Calu3 (cell line): Measurements from ENCODE around the gene KAT5. TPM values are rescaled to one million over a fixed set of nuclear protein-coding genes. Genes with fewer than 3 reads are reported as not detected.
"Not testable (repeated sequence)": the region's sequence is repeated elsewhere in the genome, so short reads cannot be mapped to it uniquely, and the experiment has no call there.

Source experiments
- BruUV-seq: library from RNA; stranded (reverse); fragments of 400-500 nt; replicated peaks from 2 replicates; lab custom pipeline; 2021; lab: Mats Ljungman, UMichigan
- CTCF ChIA-PET: fragments of 300-600 bp; sonication (Branson Sonifier 250); formaldehyde crosslinking; loops from one replicate; lab custom pipeline; 2022; ENCODE audit warnings: antibody characterized with exemption; lab: Charles Lee
- DNase-seq: peaks from one replicate; pipeline ENCODE4 v3.0.0; 2022
- H3K27ac Mint-ChIP-seq: one replicate; pipeline ENCODE4 v1.8.0; 2022; ENCODE audit warnings: mixed read lengths; ENCODE audit not compliant: unreplicated experiment
- H3K27me3 Mint-ChIP-seq: one replicate; pipeline ENCODE4 v1.8.0; 2022; ENCODE audit warnings: mixed read lengths; ENCODE audit not compliant: unreplicated experiment
- H3K36me3 Mint-ChIP-seq: one replicate; pipeline ENCODE4 v1.8.0; 2022; ENCODE audit warnings: mild to moderate bottlenecking, moderate library complexity, mixed read lengths; ENCODE audit not compliant: insufficient read depth, unreplicated experiment
- H3K4me1 Mint-ChIP-seq: one replicate; pipeline ENCODE4 v1.8.0; 2022; ENCODE audit warnings: mild to moderate bottlenecking, low read depth, mixed read lengths; ENCODE audit not compliant: unreplicated experiment
- H3K4me3 Mint-ChIP-seq: one replicate; pipeline ENCODE4 v1.8.0; 2022; ENCODE audit warnings: mild to moderate bottlenecking, low read depth, moderate library complexity, mixed read lengths; ENCODE audit not compliant: unreplicated experiment
- H3K9me3 Mint-ChIP-seq: one replicate; pipeline ENCODE4 v1.8.0; 2022; ENCODE audit warnings: low read depth, mixed read lengths; ENCODE audit not compliant: unreplicated experiment
- CTCF ChIP-seq: fragments of 200-600 bp; IDR thresholded peaks from one replicate; pipeline ENCODE4 v1.8.0; 2022; ENCODE audit warnings: antibody characterized with exemption; ENCODE audit not compliant: unreplicated experiment
- intact Hi-C: fragments of 100-400 bp; cut with micrococcal nuclease; formaldehyde crosslinking; loops from one replicate; pipeline ENCODE4 v1.10.0; 2022; ENCODE audit not compliant: unreplicated experiment
- total RNA-seq: library from RNA; stranded (reverse); gene quantifications from 2 replicates; pipeline ENCODE4 v1.2.3, GENCODE V29; 2022

The KAT5 gene
- total RNA-seq, 1 experiment from 2014 or later = 50.9 TPM

- Mint-ChIP-seq H3K27ac (no peak overlapping the region), H3K27me3 (no peaks in the 10 kb centered on the region), H3K9me3 (no peaks in the 10 kb centered on the region), H3K4me1 (no peaks in the 10 kb centered on the region), H3K4me3 (no peak overlapping the region), H3K36me3 (no peaks in the 10 kb centered on the region)
- DNase-seq = no peak
- BruUV-seq = no TSS peak
- TF ChIP-seq CTCF = no peak
- intact Hi-C loops = no loop called here
- CTCF ChIA-PET = no interaction called here
Measured at GRCh38 chr11:65766535-65766934, 54.5 kb downstream of the KAT5 start.

- intact Hi-C loops = no loop called here
- TF ChIP-seq CTCF = no peak
- Mint-ChIP-seq H3K36me3 (no peaks in the 10 kb centered on the region), H3K9me3 (no peaks in the 10 kb centered on the region), H3K27ac (no peak overlapping the region), H3K4me3 (no peak overlapping the region), H3K4me1 (no peaks in the 10 kb centered on the region), H3K27me3 (no peaks in the 10 kb centered on the region)
- CTCF ChIA-PET = interaction anchor here (0.6 kb wide), 2 partner anchors 78 to 243 kb away, joined by 3 read pairs; partner anchors contain the start of gene SCYL1
- BruUV-seq = no TSS peak
- no peak for DNase-seq
Measured at GRCh38 chr11:65767406-65767805, 55.4 kb downstream of the KAT5 start.

- CTCF ChIA-PET = interaction anchor here (0.6 kb wide), 2 partner anchors 77 to 243 kb away, joined by 3 read pairs; partner anchors contain the start of gene SCYL1
Measured at GRCh38 chr11:65767806-65768205, 55.8 kb downstream of the KAT5 start.

More at GRCh38 chr11:65767806-65768205, 55.8 kb downstream of the KAT5 start:
- H3K4me3 Mint-ChIP-seq, DNase-seq, BruUV-seq, intact Hi-C loops, H3K4me1 Mint-ChIP-seq, H3K27me3 Mint-ChIP-seq, H3K9me3 Mint-ChIP-seq, H3K36me3 Mint-ChIP-seq, H3K27ac Mint-ChIP-seq: not testable (repeated sequence)

Other genes starting within 250 kb of the KAT5 start
- gene MALAT1, start 213.2 kb upstream of the KAT5 start, total RNA-seq = 8,437 and 9,950 TPM in 2 replicates
- 47.8 and 53.6 TPM in 2 replicates for gene SCYL1, start 187.2 kb upstream of the KAT5 start, total RNA-seq
- gene LTBP3, start 153.9 kb upstream of the KAT5 start, total RNA-seq = 166 and 169 TPM in 2 replicates
- 40.7 and 45.3 TPM in 2 replicates for gene ZNRD2, start 141.8 kb upstream of the KAT5 start, total RNA-seq
- gene FAM89B, start 139.7 kb upstream of the KAT5 start, total RNA-seq = 29.8 and 30.6 TPM in 2 replicates
- gene EHBP1L1, start 136.2 kb upstream of the KAT5 start, total RNA-seq = 73.7 and 81.0 TPM in 2 replicates
- 1.2 and 1.4 TPM in 2 replicates for gene KCNK7, start 116.5 kb upstream of the KAT5 start, total RNA-seq
- gene MAP3K11, start 98.0 kb upstream of the KAT5 start, total RNA-seq = 86.3 and 91.4 TPM in 2 replicates
- 72.8 and 77.4 TPM in 2 replicates for gene PCNX3, start 96.5 kb upstream of the KAT5 start, total RNA-seq
- 33.0 and 41.3 TPM in 2 replicates for gene SIPA1, start 74.2 kb upstream of the KAT5 start, total RNA-seq
- gene RELA, start 49.3 kb upstream of the KAT5 start, total RNA-seq = 76.4 and 79.6 TPM in 2 replicates
- gene RNASEH2C, start 8.5 kb downstream of the KAT5 start, total RNA-seq = 26.2 and 28.2 TPM in 2 replicates
- 18.5 and 21.9 TPM in 2 replicates for gene AP5B1, start 68.7 kb downstream of the KAT5 start, total RNA-seq
- 12.7 and 15.2 TPM in 2 replicates for gene OVOL1, start 74.8 kb downstream of the KAT5 start, total RNA-seq
- gene SNX32, start 121.7 kb downstream of the KAT5 start, total RNA-seq = not detected in 2 replicates
- 955 and 963 TPM in 2 replicates for gene CFL1, start 145.9 kb downstream of the KAT5 start, total RNA-seq
- 50.8 and 67.6 TPM in 2 replicates for gene MUS81, start 148.2 kb downstream of the KAT5 start, total RNA-seq
- gene EFEMP2, start 160.5 kb downstream of the KAT5 start, total RNA-seq = 3.4 and 3.8 TPM in 2 replicates
- gene CTSW, start 167.6 kb downstream of the KAT5 start, total RNA-seq = not detected in 2 replicates
- gene FIBP, start 176.2 kb downstream of the KAT5 start, total RNA-seq = 75.8 and 79.2 TPM in 2 replicates
- gene CCDC85B, start 178.4 kb downstream of the KAT5 start, total RNA-seq = 26.6 and 30.2 TPM in 2 replicates
- gene FOSL1, start 188.1 kb downstream of the KAT5 start, total RNA-seq = 69.8 and 76.1 TPM in 2 replicates
- gene C11orf68, start 206.8 kb downstream of the KAT5 start, total RNA-seq = 25.9 and 27.4 TPM in 2 replicates
- gene DRAP1, start 207.2 kb downstream of the KAT5 start, total RNA-seq = 106 and 114 TPM in 2 replicates
- gene TSGA10IP, start 233.2 kb downstream of the KAT5 start, total RNA-seq = not detected in 2 replicates
- gene SART1, start 249.5 kb downstream of the KAT5 start, total RNA-seq = 47.2 and 48.3 TPM in 2 replicates